Stimulated activated CD4-positive, alpha-beta T cell treated with anti-CD3 and anti-CD28 coated beads, Interleukin-15, amount 100 ng/mL, for 48 hours (primary cell): Measurements from ENCODE around the gene ZNF558.

Experiments used
- DNase-seq, 2 donors: peaks; one replicate each; pipeline ENCODE4 v3.0.0-alpha.2; 2020; ENCODE audit warnings: low read depth in 2 of 2

The ZNF558 gene

GRCh38 chr19:8832132-8833021 lies at the start of gene ZNF558, which contains the start of gene MBD3L1:
Gene ZNF558, minus strand, starts transcription at chr19:8832304. Its CDS starts 9,645 bp downstream, at chr19:8822659.
Gene MBD3L1, plus strand, starts transcription at chr19:8832377. Its CDS starts 10,302 bp downstream, at chr19:8842679.
- peak; percentile 99 for DNase-seq

GRCh38 chr19:8881512-8881911 lies 49.4 kb upstream of the ZNF558 start:
- no peak for DNase-seq

- no peak for DNase-seq
Measured at GRCh38 chr19:8880868-8881488, 48.9 kb upstream of the ZNF558 start.

- no peak for DNase-seq
Measured at GRCh38 chr19:8877854-8878705, 46.0 kb upstream of the ZNF558 start.

- DNase-seq: no peak
Measured at GRCh38 chr19:8866344-8866743, 34.2 kb upstream of the ZNF558 start.

GRCh38 chr19:8858260-8858659 lies 26.2 kb upstream of the ZNF558 start:
- no peak for DNase-seq

- DNase-seq: no peak
Measured at GRCh38 chr19:8850488-8850887, 18.4 kb upstream of the ZNF558 start.

- no peak for DNase-seq
Measured at GRCh38 chr19:8849232-8849631, 17.1 kb upstream of the ZNF558 start.

GRCh38 chr19:8846819-8847218 lies 14.7 kb upstream of the ZNF558 start:
- DNase-seq: no peak

GRCh38 chr19:8840708-8841107 lies 8.6 kb upstream of the ZNF558 start:
- no peak for DNase-seq

- no peak for DNase-seq
Measured at GRCh38 chr19:8835877-8836276, 3.8 kb upstream of the ZNF558 start.

- no peak for DNase-seq
Measured at GRCh38 chr19:8835446-8835845, 3.3 kb upstream of the ZNF558 start.

GRCh38 chr19:8831832-8832131 lies 322 bp downstream of the ZNF558 start:
- DNase-seq: no peak

GRCh38 chr19:8831373-8831772 lies 731 bp downstream of the ZNF558 start:
- DNase-seq: no peak

- no peak for DNase-seq
Measured at GRCh38 chr19:8827277-8827676, 4.8 kb downstream of the ZNF558 start.

- DNase-seq: no peak
Measured at GRCh38 chr19:8826371-8826770, 5.7 kb downstream of the ZNF558 start.

- DNase-seq: no peak
Measured at GRCh38 chr19:8821748-8822241, 10.3 kb downstream of the ZNF558 start.

GRCh38 chr19:8820234-8820633 lies 11.9 kb downstream of the ZNF558 start:
- no peak for DNase-seq

- no peak for DNase-seq
Measured at GRCh38 chr19:8815780-8816179, 16.3 kb downstream of the ZNF558 start.

GRCh38 chr19:8814176-8814575 lies 17.9 kb downstream of the ZNF558 start:
- no peak for DNase-seq

- no peak for DNase-seq
Measured at GRCh38 chr19:8811315-8812172, 20.6 kb downstream of the ZNF558 start.
